GM23338 (cell line): Measurements from ENCODE around the gene SCAANT1. TPM values are rescaled to one million over a fixed set of nuclear protein-coding genes. Genes with fewer than 3 reads are reported as not detected.

Experiments used
- EZH2 ChIP-seq: fragments of 200-600 bp; sonication (generic); IDR thresholded peaks from one replicate; pipeline ENCODE4 v1.8.0; 2017; ENCODE audit warnings: antibody characterized with exemption, mild to moderate bottlenecking, low read depth; ENCODE audit not compliant: unreplicated experiment
- REST ChIP-seq: IDR thresholded peaks from one replicate; pipeline ENCODE4 v1.6.1; 2018; ENCODE audit warnings: antibody characterized with exemption; ENCODE audit not compliant: unreplicated experiment
- STAT1 ChIP-seq: IDR thresholded peaks from one replicate; pipeline ENCODE4 v1.6.1; 2016; ENCODE audit warnings: antibody characterized with exemption; ENCODE audit not compliant: unreplicated experiment
- ZNF331 ChIP-seq: fragments of 250-450 bp; sonication (Bioruptor Pico); IDR thresholded peaks from 2 replicates; pipeline ENCODE4 v1.5.0; 2020; ENCODE audit warnings: low read depth, mild to moderate bottlenecking, moderate library complexity
- ZNF462 ChIP-seq: fragments of 250-450 bp; sonication (Bioruptor Pico); IDR thresholded peaks from 2 replicates; pipeline ENCODE4 v1.5.0; 2020; ENCODE audit warnings: mild to moderate bottlenecking, moderate library complexity
- polyA plus RNA-seq: library from polyadenylated mRNA; unstranded; fragments of >200 nt; fragmentation: Nextera tagmentation; extraction: Ambion mirVana; gene quantifications from 2 replicates; pipeline ENCODE4 v1.2.1, GENCODE V29; 2016
- total RNA-seq: library from RNA; depleted of rRNA; stranded (reverse); fragments of >200 nt; shearing (Covaris generic); gene quantifications from 2 replicates; pipeline ENCODE4 v1.2.3, GENCODE V29; 2014

The SCAANT1 gene
- total and polyA plus RNA-seq, 2 experiments from 2014 or later, result 1.2 TPM; not detected in 1

- TF ChIP-seq ZNF462 (no peak), REST (no peak), STAT1 (no peak), EZH2 (no peak), ZNF331 (CRISPR knock-in tag) (no peak)
Measured at GRCh38 chr3:63937661-63938651, 25.8 kb upstream of the SCAANT1 start (continued).
